Measurements from ENCODE around the gene NKD1. TPM values are rescaled to one million over a fixed set of nuclear protein-coding genes. Genes with fewer than 3 reads are reported as not detected.

The NKD1 gene
- total and polyA plus RNA-seq, 2 of the 8 experiments (the other 6 are each of a cell fraction or from before 2014, with no cell fraction given) = 0.70 to 4.5 TPM

DNA sequence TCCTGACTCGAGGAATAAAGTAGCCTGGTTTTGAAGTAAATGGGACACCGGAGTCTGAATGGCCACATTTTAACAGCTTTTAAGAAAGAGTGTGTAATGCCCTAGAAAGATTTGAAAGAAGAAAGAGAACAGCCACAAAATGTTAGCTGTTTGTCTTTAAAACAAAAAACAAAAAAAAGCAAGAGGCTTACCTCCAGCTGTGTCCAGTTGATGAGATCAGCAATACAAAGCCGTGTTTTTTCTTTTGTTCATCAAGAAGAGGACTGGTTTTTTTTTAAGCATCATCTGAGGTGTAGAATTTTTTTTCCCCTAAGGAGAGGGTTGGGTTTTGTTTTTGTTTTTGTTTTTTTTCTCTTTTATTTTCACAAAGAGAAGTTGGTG lies 58.8 kb downstream of the NKD1 start:
- Histone ChIP-seq H4K91ac (replicated peaks; ENCODE audit: insufficient read length, low read length) (no peak overlapping the region), H3K4me1 (replicated peaks in 1 of 4; ENCODE audit: control insufficient read depth in 3 of 4, insufficient read depth in 4 of 4, low read length in 3 of 4) (peaks cover 4 to 18% (median 7%) of the 10 kb centered on the region in 4 experiments; a peak in 6 of 7 replicates), H3K4ac (replicated peaks; ENCODE audit: insufficient read length, low read depth, low read length) (no peak overlapping the region), H3K23ac (ENCODE audit: insufficient read length) (no peak overlapping the region), H3K23me2 (ENCODE audit: low read depth, low read length) (no peaks in the 10 kb centered on the region), H3K56ac (replicated peaks; ENCODE audit: insufficient read length, low read depth, low read length) (no peak overlapping the region), H2AFZ (ENCODE audit: low read length) (no peak overlapping the region), H3K4me2 (ENCODE audit: insufficient read depth in 1 of 2, low read depth in 2 of 2, low read length in 2 of 2) (no peak overlapping the region), H3K27me3 (replicated peaks in 1 of 4; ENCODE audit: control insufficient read depth in 3 of 4, extremely low read depth in 1 of 4, insufficient read depth in 3 of 4, low read length in 3 of 4) (peaks cover 0 to 1% (median 0%) of the 10 kb centered on the region in 4 experiments; a peak in 1 of 7 replicates), H4K8ac (ENCODE audit: extremely low read depth, insufficient read depth, low read length) (no peak overlapping the region), H3K79me2 (ENCODE audit: control insufficient read depth in 1 of 2, insufficient read depth in 2 of 2, low read length in 2 of 2) (no peaks in the 10 kb centered on the region), H3K79me1 (ENCODE audit: low read depth, low read length) (no peaks in the 10 kb centered on the region), H4K20me1 (replicated peaks in 1 of 2; ENCODE audit: control insufficient read depth in 1 of 2, insufficient read depth in 2 of 2, low read length in 2 of 2) (no peaks in the 10 kb centered on the region), H3K36me3 (ENCODE audit: control insufficient read depth in 2 of 4, insufficient read depth in 4 of 4, low read length in 3 of 4) (no peaks in the 10 kb centered on the region), H2BK120ac (replicated peaks; ENCODE audit: low read depth, low read length) (no peak overlapping the region), H3K27ac (ENCODE audit: low read depth, low read length) (no peak overlapping the region), H3K4me3 (ENCODE audit: extremely low read depth in 1 of 4, insufficient read depth in 2 of 4, low read depth in 3 of 4, low read length in 4 of 4) (no peak overlapping the region), H2BK20ac (ENCODE audit: low read length) (no peak overlapping the region), H2BK5ac (ENCODE audit: low read depth, low read length) (no peak overlapping the region), H2BK12ac (ENCODE audit: low read depth, low read length) (no peak overlapping the region), H3K14ac (ENCODE audit: insufficient read length) (no peak overlapping the region), H3K18ac (ENCODE audit: extremely low read depth, low read length) (no peak overlapping the region), H2BK15ac (ENCODE audit: low read length) (no peak overlapping the region), H4K5ac (ENCODE audit: insufficient read length, low read depth, low read length) (no peak overlapping the region), H3K9ac (replicated peaks in 1 of 4; ENCODE audit: extremely low read depth in 1 of 4, low read depth in 3 of 4, low read length in 3 of 4) (no peak overlapping the region), H2AK5ac (ENCODE audit: low read depth, low read length) (no peak overlapping the region), H3K9me3 (ENCODE audit: insufficient read depth in 2 of 2, low read depth in 1 of 2, low read length in 1 of 2) (no peaks in the 10 kb centered on the region)
- FAIRE-seq = no peak
- POLR2A ChIA-PET (ENCODE audit: partially characterized antibody) = no interaction called here
- no peak for DNase-seq (ENCODE audit: low read depth in 1 of 2, low spot score in 2 of 2)
- 75% methylated on average over 3 of the region's 3 CpGs; no CpG with 5 or more reads in 1 of the 2 experiments for WGBS, 2 experiments (ENCODE audit: extremely low coverage in 1 of 2, insufficient coverage in 1 of 2, insufficient read length in 1 of 2, insufficient replicate concordance in 2 of 2, low coverage in 1 of 2, low lambda C conversion rate in 2 of 2, missing lambda C conversion rate in 1 of 2)
- TF ChIP-seq JUN (IDR thresholded peaks at IDR 0.05; ENCODE audit: low read depth, low read length) = no peak
- no peak for TF ChIP-seq TCF12 (IDR thresholded peaks at IDR 0.05; ENCODE audit: low read depth, low read length)
- TF ChIP-seq SUZ12 (IDR thresholded peaks at IDR 0.05; ENCODE audit: low read length) = no peak
- TF ChIP-seq RBBP5 (IDR thresholded peaks at IDR 0.05; ENCODE audit: borderline replicate concordance, low read depth, low read length) = no peak
- no peak for TF ChIP-seq POU5F1 (IDR thresholded peaks at IDR 0.05; ENCODE audit: low read depth, low read length)
- no peak for TF ChIP-seq RFX5 (IDR thresholded peaks at IDR 0.05; ENCODE audit: borderline replicate concordance, low read depth, low read length)
- no peak for TF ChIP-seq NANOG (IDR thresholded peaks at IDR 0.05; ENCODE audit: insufficient read depth, low read depth, low read length, poor library complexity, severe bottlenecking)
- TF ChIP-seq GTF2F1 (IDR thresholded peaks at IDR 0.05; ENCODE audit: borderline replicate concordance, low read depth, low read length) = no peak
- no peak for TF ChIP-seq CBX5 (IDR thresholded peaks at IDR 0.05; ENCODE audit: low read depth, low read length)
- CTCF ChIA-PET (ENCODE audit: partially characterized antibody) = interaction anchor here (0.9 to 11.1 kb wide), 7 partner anchors 10 to 71 kb away, joined by 3 to 100 read pairs (median 4); no protein-coding TSS in a partner anchor

Data from H1 (cell line).